ENCODE results near the gene ABLIM2. TPM values are rescaled to one million over a fixed set of nuclear protein-coding genes. Genes with fewer than 3 reads are reported as not detected.

ABLIM2 gene
- total and polyA plus RNA-seq, 2 of the 8 experiments (the other 6 are each of a cell fraction or from before 2014, with no cell fraction given): 2.8 to 3.0 TPM

- Histone ChIP-seq H2BK5ac (ENCODE audit: low read depth, low read length) (no peak overlapping the region), H3K23ac (ENCODE audit: insufficient read length) (no peak overlapping the region), H4K5ac (ENCODE audit: insufficient read length, low read depth, low read length) (no peak overlapping the region), H3K18ac (ENCODE audit: extremely low read depth, low read length) (no peak overlapping the region), H3K14ac (ENCODE audit: insufficient read length) (no peak overlapping the region), H3K56ac (replicated peaks; ENCODE audit: insufficient read length, low read depth, low read length) (no peak overlapping the region), H2BK12ac (ENCODE audit: low read depth, low read length) (no peak overlapping the region), H3K23me2 (ENCODE audit: low read depth, low read length) (no peaks in the 10 kb centered on the region), H3K4me3 (ENCODE audit: extremely low read depth in 1 of 4, insufficient read depth in 2 of 4, low read depth in 3 of 4, low read length in 4 of 4) (no peak overlapping the region), H2BK20ac (ENCODE audit: low read length) (no peak overlapping the region), H4K8ac (ENCODE audit: extremely low read depth, insufficient read depth, low read length) (no peak overlapping the region), H2BK120ac (replicated peaks; ENCODE audit: low read depth, low read length) (no peak overlapping the region), H3K9me3 (ENCODE audit: insufficient read depth in 2 of 2, low read depth in 1 of 2, low read length in 1 of 2) (no peaks in the 10 kb centered on the region), H4K20me1 (replicated peaks in 1 of 2; ENCODE audit: control insufficient read depth in 1 of 2, insufficient read depth in 2 of 2, low read length in 2 of 2) (peaks cover 0 to 3% of the 10 kb centered on the region in 2 experiments), H3K4ac (replicated peaks; ENCODE audit: insufficient read length, low read depth, low read length) (no peak overlapping the region), H4K91ac (replicated peaks; ENCODE audit: insufficient read length, low read length) (no peak overlapping the region), H3K79me2 (ENCODE audit: control insufficient read depth in 1 of 2, insufficient read depth in 2 of 2, low read length in 2 of 2) (no peaks in the 10 kb centered on the region), H2BK15ac (ENCODE audit: low read length) (no peak overlapping the region), H3K36me3 (ENCODE audit: control insufficient read depth in 2 of 4, insufficient read depth in 4 of 4, low read length in 3 of 4) (no peaks in the 10 kb centered on the region), H3K27me3 (replicated peaks in 1 of 4; ENCODE audit: control insufficient read depth in 3 of 4, extremely low read depth in 1 of 4, insufficient read depth in 3 of 4, low read length in 3 of 4) (no peaks in the 10 kb centered on the region), H3K9ac (replicated peaks in 1 of 4; ENCODE audit: extremely low read depth in 1 of 4, low read depth in 3 of 4, low read length in 3 of 4) (no peak overlapping the region), H3K4me1 (replicated peaks in 1 of 4; ENCODE audit: control insufficient read depth in 3 of 4, insufficient read depth in 4 of 4, low read length in 3 of 4) (peaks cover 0 to 6% (median 3%) of the 10 kb centered on the region in 4 experiments; a peak in 3 of 7 replicates), H3K4me2 (ENCODE audit: insufficient read depth in 1 of 2, low read depth in 2 of 2, low read length in 2 of 2) (no peak overlapping the region), H3K27ac (ENCODE audit: low read depth, low read length) (no peak overlapping the region), H2AK5ac (ENCODE audit: low read depth, low read length) (no peak overlapping the region), H2AFZ (ENCODE audit: low read length) (no peak overlapping the region), H3K79me1 (ENCODE audit: low read depth, low read length) (no peaks in the 10 kb centered on the region)
- FAIRE-seq (no peak), DNase-seq (ENCODE audit: low read depth in 1 of 2, low spot score in 2 of 2) (no peak)
- WGBS, 2 experiments (ENCODE audit: extremely low coverage in 1 of 2, insufficient coverage in 1 of 2, insufficient read length in 1 of 2, insufficient replicate concordance in 2 of 2, low coverage in 1 of 2, low lambda C conversion rate in 2 of 2, missing lambda C conversion rate in 1 of 2): 87% methylated on average over 17 of the region's 20 CpGs; no CpG with 5 or more reads in 1 of the 2 experiments
- ChIA-PET CTCF (ENCODE audit: partially characterized antibody) (interaction anchor here (1.0 to 2.4 kb wide), 2 partner anchors 19 to 46 kb away, joined by 4 to 6 read pairs; no protein-coding TSS in a partner anchor), POLR2A (ENCODE audit: partially characterized antibody) (no interaction called here)
- TF ChIP-seq RAD21 (IDR thresholded peaks at IDR 0.05 in 1 of 2, conservative IDR thresholded peaks at IDR 0.05 in 1 of 2; ENCODE audit: low read depth in 2 of 2, low read length in 2 of 2): peak in 1 of 2 experiments; percentile 13; a peak in 1 of 4 replicates
- peak in 1 of 3 experiments; percentile 7; a peak in 1 of 4 replicates for TF ChIP-seq CTCF (IDR thresholded peaks at IDR 0.05; ENCODE audit: control extremely low read depth in 1 of 3, insufficient read depth in 1 of 3, low read depth in 1 of 3, low read length in 3 of 3)
- TF ChIP-seq POLR2AphosphoS5 (IDR thresholded peaks at IDR 0.05; ENCODE audit: low read depth, low read length): no peak
Measured at GRCh38 chr4:8195841-8196458, 37.3 kb upstream of the ABLIM2 start.

Measured in H1 (cell line).